Testis (tissue), 3 donors: ENCODE data around the gene TPM4. TPM values are rescaled to one million over a fixed set of nuclear protein-coding genes. Genes with fewer than 3 reads are reported as not detected.
A peak's percentile ranks its signal among the peaks of the same experiment; 100 is the strongest.

Source experiments
- DNase-seq: peaks from one replicate; pipeline ENCODE4 v3.0.0-alpha.2; 2019
- H3K27ac ChIP-seq, 2 donors: fragments of 200-600 bp; sonication (generic); one replicate each; pipeline ENCODE4 v1.5.1; 2019
- H3K27me3 ChIP-seq: fragments of 200-600 bp; sonication (generic); one replicate; pipeline ENCODE4 v1.5.1; 2019
- H3K36me3 ChIP-seq: fragments of 200-600 bp; sonication (generic); one replicate; pipeline ENCODE4 v1.5.1; 2017; ENCODE audit warnings: low read depth; ENCODE audit errors: missing control alignments
- H3K4me1 ChIP-seq: fragments of 200-600 bp; sonication (generic); one replicate; pipeline ENCODE4 v1.5.1; 2019
- H3K4me3 ChIP-seq, 2 donors: fragments of 200-600 bp; sonication (generic); one replicate each; pipeline ENCODE4 v1.5.1; 2017 to 2019
- H3K9me3 ChIP-seq: fragments of 200-600 bp; sonication (generic); one replicate; pipeline ENCODE4 v1.5.1; 2017
- CTCF ChIP-seq, 3 experiments: fragments of 450-650 bp in 2 of 3; fragments of 200-600 bp in 1 of 3; sonication (generic) in 1 of 3; IDR thresholded peaks; one replicate each; pipeline ENCODE4 v1.5.1; 2016 to 2019; ENCODE audit warnings: antibody characterized with exemption in 3 of 3, mild to moderate bottlenecking in 2 of 3, moderate library complexity in 1 of 3
- POLR2A ChIP-seq: fragments of 450-650 bp; IDR thresholded peaks from one replicate; pipeline ENCODE4 v1.6.1; 2017; ENCODE audit warnings: antibody characterized with exemption, mild to moderate bottlenecking, moderate library complexity
- WGBS, 2 donors: methylation state at CpG; one replicate each; pipeline ENCODE4 v1.1.5; 2018; 5-methylcytosine and 5-hydroxymethylcytosine counted together
- intact Hi-C: fragments of 100-400 bp; cut with DNase I; formaldehyde crosslinking; loops from one replicate; pipeline ENCODE4 v1.15.1; 2023; ENCODE audit warnings: low total_unique reads
- polyA plus RNA-seq: library from polyadenylated mRNA; stranded (reverse); fragments of 350-450 nt; fragmentation: Illumina TruSeq; extraction: RNeasy Lipid Tissue Mini Kit (QIAGEN cat#74804); gene quantifications from one replicate; pipeline ENCODE4 v1.2.3, GENCODE V29; 2014; ENCODE audit warnings: low read depth, low replicate concordance; ENCODE audit not compliant: insufficient read depth
- total RNA-seq, 2 donors: library from RNA; depleted of rRNA; stranded (reverse); fragments of >200 nt; gene quantifications; one replicate each; pipeline ENCODE4 v1.2.3, GENCODE V29; 2016

Gene TPM4
- total and polyA plus RNA-seq, 3 donors from 2014 or later = 212 to 271 (median 227) TPM

DNA sequence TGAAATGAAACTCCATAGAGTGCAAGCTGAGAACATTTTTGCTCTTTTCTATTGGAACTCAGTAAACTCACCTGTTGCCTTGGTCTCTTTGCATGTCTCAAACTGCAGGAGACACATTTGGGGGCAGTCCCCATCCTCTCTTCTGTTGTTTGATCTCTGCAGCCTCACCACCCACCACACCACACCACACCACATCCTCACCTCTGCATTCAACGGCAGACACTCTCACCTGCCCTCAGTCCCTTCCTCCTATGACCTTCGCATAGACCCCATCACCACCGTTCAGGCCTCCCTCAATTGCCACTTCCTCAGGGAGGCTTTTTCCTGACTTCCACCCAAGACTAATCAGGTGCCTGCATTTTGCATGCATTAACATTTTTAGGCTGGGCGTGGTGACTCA lies 14.4 kb upstream of the TPM4 start:
- peaks cover 8% of the 10 kb centered on the region for H3K4me1 ChIP-seq
- TF ChIP-seq CTCF (IDR thresholded peaks at IDR 0.05) = no peak
- TF ChIP-seq POLR2A = no peak
- no peaks in the 10 kb centered on the region for H3K36me3 ChIP-seq
- 63 to 83% methylated on average over 4 of the region's 4 CpGs for WGBS, 2 donors
- intact Hi-C loops = loop anchor here (10.0 kb wide), 1 partner anchor 53 kb away; the partner anchor contains the start of gene RAB8A
- no peaks in the 10 kb centered on the region for H3K9me3 ChIP-seq
- H3K4me3 ChIP-seq = no peak overlapping the region
- H3K27me3 ChIP-seq = no peaks in the 10 kb centered on the region
- no peak overlapping the region for H3K27ac ChIP-seq
- no peak for DNase-seq

DNA sequence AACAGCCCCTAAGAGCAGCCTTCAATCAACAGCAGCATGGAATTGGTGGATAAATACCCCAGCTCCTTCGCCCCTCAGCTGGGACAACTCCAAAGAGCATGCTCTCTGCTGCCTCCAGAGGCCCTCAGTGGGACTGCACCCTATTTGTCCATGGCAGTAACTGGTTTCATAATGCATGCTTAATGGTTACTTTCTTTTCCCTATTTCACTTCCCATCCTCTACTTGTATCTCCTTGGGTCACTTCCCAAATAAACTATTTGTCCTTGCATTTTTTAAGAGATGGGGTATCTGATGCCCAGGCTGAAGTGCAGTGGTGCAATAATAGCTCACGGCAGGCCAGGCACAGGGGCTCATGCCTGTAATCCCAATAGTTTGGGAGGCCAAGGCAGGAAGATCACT lies 13.5 kb upstream of the TPM4 start:
- Histone ChIP-seq H3K27ac (no peak overlapping the region), H3K9me3 (no peaks in the 10 kb centered on the region), H3K4me3 (no peak overlapping the region), H3K27me3 (no peaks in the 10 kb centered on the region), H3K36me3 (no peaks in the 10 kb centered on the region), H3K4me1 (peaks cover 10% of the 10 kb centered on the region)
- intact Hi-C loops = loop anchor here (10.0 kb wide), 1 partner anchor 52 kb away; the partner anchor contains the start of gene RAB8A
- DNase-seq = peak; percentile 71
- WGBS, 2 donors = 69 to 74% methylated on average over 2 of the region's 2 CpGs
- TF ChIP-seq CTCF (IDR thresholded peaks at IDR 0.05) (peak; percentile 52 to 87 (median 77)), POLR2A (no peak)

DNA sequence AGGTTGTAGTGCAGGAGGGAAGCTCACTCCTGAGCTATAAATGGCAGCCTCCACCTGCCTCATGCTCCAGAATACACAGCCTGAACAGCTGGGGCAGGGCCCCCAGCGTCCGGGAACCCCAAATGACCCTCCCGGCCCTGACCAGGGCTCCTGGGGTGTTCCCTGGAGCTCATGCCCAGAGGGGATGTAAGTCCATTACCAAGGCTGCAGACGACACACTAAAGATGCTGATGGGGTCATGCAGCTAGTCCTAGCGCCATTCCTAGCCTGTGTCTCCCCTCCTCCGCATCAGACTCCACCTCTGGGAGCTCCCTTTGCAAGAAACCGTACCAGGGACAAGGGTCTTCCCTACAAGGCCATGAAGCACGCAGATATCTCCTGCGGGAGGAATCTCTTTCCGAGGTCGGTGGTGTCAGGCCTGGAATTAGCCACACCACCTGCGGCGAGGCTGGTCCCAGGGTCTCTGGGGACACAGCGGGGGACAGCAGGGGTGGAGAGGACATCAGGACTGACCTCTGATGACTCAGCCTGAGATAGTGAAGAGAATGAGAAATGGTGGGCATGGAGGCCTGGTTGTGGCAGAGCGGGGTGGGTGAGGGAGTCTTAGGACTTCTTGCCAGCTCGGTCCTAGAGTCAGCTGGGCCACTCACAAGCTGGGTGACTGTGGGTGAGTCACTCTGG lies 11.9 kb upstream of the TPM4 start:
- H3K4me3 ChIP-seq = no peak overlapping the region
- H3K27ac ChIP-seq = no peak overlapping the region
- peaks cover 10% of the 10 kb centered on the region for H3K4me1 ChIP-seq
- TF ChIP-seq CTCF (IDR thresholded peaks at IDR 0.05) = no peak
- no peak for TF ChIP-seq POLR2A
- H3K36me3 ChIP-seq = no peaks in the 10 kb centered on the region
- intact Hi-C loops = loop anchor here (10.0 kb wide), 1 partner anchor 50 kb away; the partner anchor contains the start of gene RAB8A
- H3K27me3 ChIP-seq = no peaks in the 10 kb centered on the region
- 84 to 85% methylated on average over 16 of the region's 16 CpGs for WGBS, 2 donors
- no peak for DNase-seq
- H3K9me3 ChIP-seq = no peaks in the 10 kb centered on the region

DNA sequence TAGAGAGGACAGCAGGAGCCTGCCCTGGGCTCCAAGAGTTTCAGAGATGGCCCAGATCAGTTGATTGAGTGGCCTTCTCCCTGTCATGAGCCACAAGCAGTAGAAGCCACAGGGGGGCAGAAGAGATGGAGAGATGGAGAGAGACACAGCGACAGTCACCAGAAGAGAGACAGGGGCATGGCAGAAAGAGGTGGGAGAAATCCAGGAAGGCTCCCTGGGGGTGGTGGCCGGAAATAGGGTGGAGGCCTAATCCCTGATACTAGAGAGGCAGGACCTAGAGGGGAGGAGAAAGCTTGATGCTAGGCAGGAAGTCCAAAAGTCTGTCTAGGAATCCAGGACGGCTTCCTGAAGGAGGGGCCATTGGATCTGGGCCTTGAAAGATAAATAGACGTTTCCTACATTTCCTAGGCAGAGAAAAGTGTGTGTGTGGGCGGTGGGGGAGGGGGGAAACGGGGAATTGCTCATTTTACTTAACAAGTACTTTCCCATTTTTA lies 9.6 kb upstream of the TPM4 start:
- H3K4me1 ChIP-seq = peaks cover 29% of the 10 kb centered on the region
- H3K4me3 ChIP-seq = peak overlapping the region in 1 of 2 donors; percentile 58
- H3K27me3 ChIP-seq = no peaks in the 10 kb centered on the region
- DNase-seq = peak; percentile 74
- intact Hi-C loops = loop anchor here (10.0 kb wide), 1 partner anchor 48 kb away; the partner anchor contains the start of gene RAB8A
- H3K27ac ChIP-seq = peak overlapping the region; percentile 76 to 87
- TF ChIP-seq POLR2A = no peak
- peak; percentile 6 to 28 (median 28) for TF ChIP-seq CTCF (IDR thresholded peaks at IDR 0.05)
- WGBS, 2 donors = 35 to 48% methylated on average over 6 of the region's 6 CpGs
- H3K9me3 ChIP-seq = no peaks in the 10 kb centered on the region
- H3K36me3 ChIP-seq = no peaks in the 10 kb centered on the region
